Liver (tissue), 3 donors: ENCODE data around the gene GTF3C5.

Source experiments
- CTCF ChIP-seq: fragments of 150-350 bp; IDR thresholded peaks from 2 replicates; pipeline ENCODE4 v1.5.1; 2017; ENCODE audit warnings: improper control_type of control experiment, low read depth, low read length; ENCODE audit not compliant: missing input control
- JUND ChIP-seq, 2 donors: IDR thresholded peaks; 2 replicates each; pipeline ENCODE4 v1.6.1; 2016; ENCODE audit warnings: antibody characterized with exemption in 2 of 2
- NR2F2 ChIP-seq: IDR thresholded peaks from 2 replicates; pipeline ENCODE4 v1.6.1; 2016; ENCODE audit warnings: antibody characterized with exemption
- RAD21 ChIP-seq, 2 donors: IDR thresholded peaks; 2 replicates each; pipeline ENCODE4 v1.6.1; 2016; ENCODE audit warnings: antibody characterized with exemption in 2 of 2, mild to moderate bottlenecking in 2 of 2
- TF ChIP-seq, protein P1 (sequence below): IDR thresholded peaks from 2 replicates; pipeline ENCODE4 v1.6.1; 2016; ENCODE audit warnings: antibody characterized with exemption, mild to moderate bottlenecking
- donor health status: healthy.
- donor health status: healthy.

DNA sequence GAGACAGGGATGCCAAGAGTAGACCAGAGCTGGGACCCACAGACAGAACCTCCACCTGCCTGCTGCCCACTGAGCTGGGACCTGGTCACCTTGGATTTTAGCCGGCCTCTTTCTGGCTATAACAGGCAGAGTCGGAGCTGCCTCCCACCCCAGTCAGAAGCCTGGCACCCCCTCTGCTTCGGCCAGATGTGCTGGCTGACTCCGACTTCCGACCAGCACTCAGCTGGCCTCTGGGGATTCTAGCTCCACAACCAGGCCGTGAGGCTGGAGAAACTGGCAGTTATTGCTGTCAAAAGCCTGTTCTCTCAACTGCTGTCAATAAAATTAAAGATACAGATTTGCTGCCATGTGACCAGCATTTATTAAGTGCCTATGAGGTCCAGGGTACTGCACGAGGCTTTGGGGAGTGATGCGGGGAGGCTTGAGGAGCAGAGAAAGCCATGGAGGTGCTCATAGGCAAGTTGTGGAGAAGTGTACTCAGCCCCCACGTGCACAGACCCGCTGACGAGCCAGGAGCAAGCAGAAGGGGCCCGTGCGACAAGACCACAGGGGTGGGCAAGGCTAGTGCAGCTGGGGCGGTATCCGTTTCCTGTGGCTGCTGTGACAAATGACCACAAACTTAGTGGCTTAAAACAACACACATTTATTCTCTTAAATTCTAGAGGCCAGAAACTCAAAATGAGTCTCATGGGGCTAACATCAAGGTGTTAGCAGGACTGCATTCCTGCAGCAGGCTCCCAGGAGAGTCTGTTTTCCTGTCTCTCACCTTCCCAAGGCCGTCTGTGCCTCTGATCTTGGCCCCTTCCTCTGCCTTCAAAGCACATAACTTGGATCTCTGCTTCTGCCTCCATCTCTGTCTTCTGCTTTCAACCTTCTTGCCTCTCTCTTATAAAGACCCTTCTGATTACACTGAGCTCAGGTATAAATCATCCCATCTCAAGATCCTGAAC, 39.2 kb upstream of the GTF3C5 start:
- TF ChIP-seq CTCF, result no peak
- TF ChIP-seq, protein P1, sequence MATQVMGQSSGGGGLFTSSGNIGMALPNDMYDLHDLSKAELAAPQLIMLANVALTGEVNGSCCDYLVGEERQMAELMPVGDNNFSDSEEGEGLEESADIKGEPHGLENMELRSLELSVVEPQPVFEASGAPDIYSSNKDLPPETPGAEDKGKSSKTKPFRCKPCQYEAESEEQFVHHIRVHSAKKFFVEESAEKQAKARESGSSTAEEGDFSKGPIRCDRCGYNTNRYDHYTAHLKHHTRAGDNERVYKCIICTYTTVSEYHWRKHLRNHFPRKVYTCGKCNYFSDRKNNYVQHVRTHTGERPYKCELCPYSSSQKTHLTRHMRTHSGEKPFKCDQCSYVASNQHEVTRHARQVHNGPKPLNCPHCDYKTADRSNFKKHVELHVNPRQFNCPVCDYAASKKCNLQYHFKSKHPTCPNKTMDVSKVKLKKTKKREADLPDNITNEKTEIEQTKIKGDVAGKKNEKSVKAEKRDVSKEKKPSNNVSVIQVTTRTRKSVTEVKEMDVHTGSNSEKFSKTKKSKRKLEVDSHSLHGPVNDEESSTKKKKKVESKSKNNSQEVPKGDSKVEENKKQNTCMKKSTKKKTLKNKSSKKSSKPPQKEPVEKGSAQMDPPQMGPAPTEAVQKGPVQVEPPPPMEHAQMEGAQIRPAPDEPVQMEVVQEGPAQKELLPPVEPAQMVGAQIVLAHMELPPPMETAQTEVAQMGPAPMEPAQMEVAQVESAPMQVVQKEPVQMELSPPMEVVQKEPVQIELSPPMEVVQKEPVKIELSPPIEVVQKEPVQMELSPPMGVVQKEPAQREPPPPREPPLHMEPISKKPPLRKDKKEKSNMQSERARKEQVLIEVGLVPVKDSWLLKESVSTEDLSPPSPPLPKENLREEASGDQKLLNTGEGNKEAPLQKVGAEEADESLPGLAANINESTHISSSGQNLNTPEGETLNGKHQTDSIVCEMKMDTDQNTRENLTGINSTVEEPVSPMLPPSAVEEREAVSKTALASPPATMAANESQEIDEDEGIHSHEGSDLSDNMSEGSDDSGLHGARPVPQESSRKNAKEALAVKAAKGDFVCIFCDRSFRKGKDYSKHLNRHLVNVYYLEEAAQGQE, result no peak
- no peak for TF ChIP-seq JUND (IDR thresholded peaks at IDR 0.05)
- no peak for TF ChIP-seq RAD21 (IDR thresholded peaks at IDR 0.05)
- TF ChIP-seq NR2F2, result no peak
